ENCODE results near the gene ATPAF2.

- no peak for TF ChIP-seq CTCF (conservative IDR thresholded peaks at IDR 0.05 in 1 of 2, IDR thresholded peaks at IDR 0.05 in 1 of 2; ENCODE audit: extremely low read depth in 1 of 2, insufficient read depth in 1 of 2, low read depth in 1 of 2, low read length in 2 of 2)
- no peak for TF ChIP-seq EZH2 (IDR thresholded peaks at IDR 0.05; ENCODE audit: borderline replicate concordance, low read length)
Observed at GRCh38 chr17:17972126-17972951, 66.6 kb downstream of the ATPAF2 start, which contains the start of the genes DRC3 and TOM1L2.
